KG1 (cell line): ENCODE results near the gene FLT3LG.

ENCODE experiments used
- DNase-seq: peaks from one replicate; lab custom pipeline; 2025; lab: John Stamatoyannopoulos, UW

The FLT3LG gene, protein sequence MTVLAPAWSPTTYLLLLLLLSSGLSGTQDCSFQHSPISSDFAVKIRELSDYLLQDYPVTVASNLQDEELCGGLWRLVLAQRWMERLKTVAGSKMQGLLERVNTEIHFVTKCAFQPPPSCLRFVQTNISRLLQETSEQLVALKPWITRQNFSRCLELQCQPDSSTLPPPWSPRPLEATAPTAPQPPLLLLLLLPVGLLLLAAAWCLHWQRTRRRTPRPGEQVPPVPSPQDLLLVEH

DNA sequence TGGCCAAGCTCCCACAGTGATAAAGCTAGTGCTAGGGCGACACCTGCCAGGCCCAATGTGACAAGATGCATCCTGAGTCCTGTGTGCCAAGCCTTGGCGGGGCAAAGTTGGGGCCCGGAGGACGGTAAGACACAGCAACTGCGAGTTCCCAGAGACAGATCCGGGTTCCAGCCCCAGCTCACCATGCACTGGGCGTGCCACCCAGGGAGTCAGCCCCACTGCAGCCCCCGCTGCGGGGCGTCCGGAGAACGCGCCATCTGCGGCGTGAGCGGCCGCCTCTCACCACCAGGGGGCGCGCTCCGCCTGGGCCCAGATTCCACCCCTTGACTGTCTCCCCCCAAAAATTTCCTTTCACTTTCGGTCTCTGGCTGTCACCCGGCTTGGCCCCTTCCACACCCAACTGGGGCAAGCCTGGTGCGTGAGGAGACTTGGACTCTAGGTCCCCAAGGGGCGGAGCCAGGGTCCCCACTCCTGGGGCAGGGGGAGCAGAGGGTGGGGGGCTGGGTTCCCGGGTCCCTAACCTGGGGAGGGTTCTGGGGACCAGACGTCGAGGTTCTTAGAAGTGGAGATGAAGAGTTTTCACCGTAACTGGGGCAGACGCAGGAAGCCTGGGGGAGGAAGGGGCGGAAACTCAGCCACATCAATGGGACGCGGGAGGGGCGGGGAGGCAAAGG, at the start of gene FLT3LG:
Gene FLT3LG (plus strand): TSS at position 348 of the 674 bp plus-strand sequence. CDS start 425 bp downstream, outside the sequence.
- DNase-seq, result peak; percentile 89

DNA sequence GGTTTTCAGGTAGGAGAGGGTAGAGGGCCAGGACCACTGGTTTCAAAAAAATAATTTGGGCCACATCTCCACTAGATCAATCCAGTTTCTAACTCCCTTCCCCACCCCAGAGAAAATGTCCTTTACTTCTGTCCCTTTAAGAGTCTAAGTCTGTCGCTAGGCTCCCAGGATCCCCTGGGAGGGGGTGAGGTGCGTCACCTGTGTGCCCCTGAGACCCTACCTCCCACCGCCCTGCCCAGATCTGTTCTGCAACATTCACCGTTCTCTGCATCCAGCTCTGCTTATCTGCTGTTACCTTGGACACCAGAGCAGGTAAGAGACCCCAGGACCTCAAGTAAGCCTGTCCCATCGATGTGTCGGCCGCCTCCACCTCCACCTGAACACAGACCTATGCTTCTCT, 48.8 kb upstream of the FLT3LG start, which contains the start of gene GFY:
Gene GFY (plus strand): TSS at position 211 of the 400 bp plus-strand sequence. CDS start 1,043 bp downstream, outside the sequence.
- no peak for DNase-seq

DNA sequence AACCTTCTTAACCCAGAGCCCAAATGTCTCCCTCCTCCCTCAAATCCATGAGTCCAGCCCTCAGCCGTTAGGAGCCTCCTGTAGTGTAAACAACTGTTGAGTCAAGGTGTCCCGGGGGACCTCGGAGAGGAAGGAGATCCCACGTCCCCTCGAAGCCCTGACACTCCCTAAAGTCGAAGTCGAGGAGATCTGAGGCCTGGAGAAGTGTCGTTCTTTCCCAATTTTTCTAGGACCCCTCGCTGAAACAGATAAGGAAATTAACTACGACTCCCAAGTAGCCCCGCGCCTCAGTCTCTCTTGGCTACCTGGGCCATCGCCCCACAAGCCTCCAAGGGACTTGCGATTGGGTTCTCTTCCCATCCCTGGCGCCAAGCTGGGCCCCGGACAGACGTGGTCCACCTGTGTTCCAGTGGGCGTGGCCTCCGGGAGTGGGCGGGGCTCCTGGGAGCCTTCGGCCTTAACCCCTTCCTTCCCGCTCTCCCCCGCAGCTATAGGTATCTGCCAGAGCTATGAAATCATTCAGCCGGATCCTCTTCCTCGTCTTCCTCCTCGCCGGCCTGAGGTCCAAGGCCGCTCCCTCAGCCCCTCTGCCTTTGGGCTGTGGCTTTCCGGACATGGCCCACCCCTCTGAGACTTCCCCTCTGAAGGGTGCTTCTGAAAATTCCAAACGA, 48.0 kb upstream of the FLT3LG start:
- DNase-seq, result no peak

DNA sequence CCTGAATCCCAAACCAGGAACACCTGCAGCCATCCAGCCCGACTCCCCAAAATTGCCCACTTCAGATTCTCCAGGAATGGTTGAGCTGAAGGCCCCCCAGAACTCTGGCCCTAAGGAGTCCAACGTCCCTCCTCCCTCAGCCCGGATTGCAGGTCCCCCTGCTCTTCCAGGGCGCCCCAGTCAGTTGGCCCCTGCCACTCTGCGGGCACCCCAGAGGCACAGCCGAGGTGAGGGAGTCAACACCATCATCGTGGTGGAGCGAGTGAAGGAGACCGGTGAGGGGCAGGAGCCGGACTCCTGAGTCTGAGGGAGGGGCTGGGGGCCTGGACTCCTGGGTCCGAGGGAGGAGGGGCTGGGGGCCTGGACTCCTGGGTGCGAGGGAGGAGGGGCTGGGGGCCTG, 46.7 kb upstream of the FLT3LG start:
- no peak for DNase-seq

DNA sequence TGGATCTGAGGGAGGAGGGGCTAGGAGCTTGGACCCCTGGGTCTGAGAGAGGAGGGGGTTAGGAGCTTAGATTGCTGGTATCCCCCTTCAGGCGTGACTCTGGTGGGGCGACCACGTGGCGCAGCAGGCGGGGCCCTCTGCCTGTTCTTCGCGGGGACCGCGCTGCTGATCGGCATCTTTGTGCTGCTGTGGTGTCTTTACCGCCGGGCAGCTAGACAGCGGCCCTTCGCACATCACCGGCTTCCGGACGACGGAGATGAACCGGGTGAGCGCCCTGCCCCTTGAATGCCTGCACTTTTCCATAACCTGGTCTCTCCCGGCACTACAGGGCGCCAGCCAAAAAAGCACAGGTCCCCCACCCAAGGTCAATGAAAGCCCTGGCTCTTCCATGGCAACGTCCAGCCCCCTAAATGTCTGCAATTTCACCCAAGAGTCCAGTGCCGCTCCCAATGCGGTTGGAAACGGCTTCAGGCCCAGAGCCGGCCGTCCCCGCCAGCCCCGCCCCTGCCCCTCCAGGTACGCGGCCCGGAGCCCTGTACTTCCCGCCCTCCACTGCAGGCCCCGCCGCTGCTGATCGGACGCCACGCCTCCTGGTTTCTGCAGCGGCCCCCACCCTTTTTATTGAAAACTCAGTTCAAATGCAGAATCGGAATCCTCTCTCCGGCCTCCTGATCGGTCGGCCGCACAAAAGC, 46.0 kb upstream of the FLT3LG start:
- no peak for DNase-seq

DNA sequence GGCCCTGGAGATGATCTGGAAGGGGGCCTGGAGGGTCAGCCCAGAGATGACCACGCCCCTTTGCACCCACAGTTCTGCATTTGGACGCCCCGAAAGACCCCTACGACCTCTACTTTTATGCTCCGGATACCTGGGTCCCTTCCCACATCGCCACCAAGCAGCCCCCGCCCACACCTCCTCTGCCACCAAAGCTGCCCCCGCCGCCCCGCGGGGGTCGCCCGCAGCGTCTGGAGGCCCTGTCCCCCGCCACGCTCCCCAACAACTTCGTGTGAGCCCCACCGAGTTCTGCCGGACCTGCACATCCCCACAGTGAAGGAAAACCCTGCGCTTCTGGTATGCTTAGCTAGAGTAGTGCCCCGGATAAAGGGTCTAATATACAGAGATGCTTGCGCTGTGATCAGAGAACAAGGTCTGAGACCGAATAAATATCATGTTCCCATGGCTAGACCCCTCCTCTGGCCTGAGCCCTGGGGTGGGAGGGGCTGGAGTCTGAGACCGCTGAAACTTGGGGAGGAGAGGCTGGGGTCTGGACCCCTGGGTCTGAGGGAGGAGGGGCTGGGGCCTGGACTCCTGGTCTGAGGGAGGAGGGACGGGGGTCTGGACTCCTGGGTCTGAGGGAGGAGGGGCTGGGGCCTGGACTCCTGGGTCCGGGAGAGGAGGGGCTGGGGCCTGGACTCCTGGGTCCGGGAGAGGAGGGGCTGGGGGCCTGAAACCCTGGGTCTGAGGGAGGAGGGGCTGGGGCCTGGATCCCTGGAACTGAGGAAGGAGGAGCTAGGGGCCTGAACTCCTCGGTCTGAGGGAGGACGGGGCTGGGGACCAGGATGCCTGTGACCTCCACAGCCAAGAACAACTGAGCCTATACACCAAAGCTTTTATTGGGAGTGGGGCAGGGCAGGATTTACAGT, 45.2 kb upstream of the FLT3LG start:
- no peak for DNase-seq

DNA sequence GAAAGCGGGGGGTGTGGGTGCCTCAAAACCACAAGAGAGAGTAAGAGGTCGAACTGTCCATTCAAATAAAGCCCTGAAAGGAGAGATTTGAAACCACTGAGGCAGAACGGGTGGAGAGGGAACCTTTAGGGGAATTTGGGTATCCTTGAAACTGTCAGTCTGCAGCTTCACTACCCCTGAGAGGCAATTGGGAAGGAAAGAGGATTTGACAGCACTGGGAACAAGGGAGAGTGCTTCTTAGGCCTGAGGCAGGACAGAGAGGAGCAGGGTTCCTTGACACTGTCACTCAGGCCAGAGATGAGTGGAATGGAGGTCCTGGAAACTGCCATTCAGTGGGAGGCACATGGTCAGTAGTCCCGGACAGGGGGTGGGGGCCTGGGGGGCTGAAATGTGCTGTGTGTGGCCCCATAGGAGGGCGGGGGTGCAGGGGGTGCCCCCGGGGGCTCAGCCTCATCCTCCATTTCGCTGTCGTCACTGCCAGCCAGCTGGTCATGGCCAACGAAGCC, 43.8 kb upstream of the FLT3LG start:
- no peak for DNase-seq

DNA sequence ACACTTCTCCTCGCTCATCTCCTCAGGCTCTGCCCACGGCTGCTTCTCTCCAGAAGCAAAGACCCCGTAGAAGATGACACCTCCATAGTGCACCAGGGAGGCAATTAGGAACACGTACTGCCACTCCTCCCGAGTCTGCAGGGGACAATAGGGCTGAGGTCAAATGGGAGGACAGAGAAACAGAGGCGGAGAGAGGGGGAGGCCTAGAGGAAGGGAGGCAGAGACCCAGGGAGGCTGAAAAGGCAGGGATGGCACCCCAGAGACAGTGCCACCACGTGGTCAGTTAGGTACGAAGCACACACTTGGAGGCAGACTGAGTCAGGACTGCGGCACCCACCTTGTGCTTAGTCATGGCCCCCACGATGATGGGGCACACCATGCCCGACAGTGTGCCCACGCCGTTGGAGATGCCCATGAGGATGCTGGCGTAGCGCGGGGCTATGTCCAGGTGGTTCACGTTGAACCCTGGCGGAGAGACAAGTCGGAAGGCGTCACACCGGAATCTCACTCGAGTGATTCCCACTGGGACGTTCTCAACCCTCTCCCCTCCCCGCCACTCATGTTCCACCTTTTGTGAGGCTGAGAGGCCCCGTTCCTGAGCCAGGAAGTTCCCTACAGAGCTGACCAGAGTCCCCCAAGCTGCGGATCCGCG, 43.2 kb upstream of the FLT3LG start:
- DNase-seq, result no peak

DNA sequence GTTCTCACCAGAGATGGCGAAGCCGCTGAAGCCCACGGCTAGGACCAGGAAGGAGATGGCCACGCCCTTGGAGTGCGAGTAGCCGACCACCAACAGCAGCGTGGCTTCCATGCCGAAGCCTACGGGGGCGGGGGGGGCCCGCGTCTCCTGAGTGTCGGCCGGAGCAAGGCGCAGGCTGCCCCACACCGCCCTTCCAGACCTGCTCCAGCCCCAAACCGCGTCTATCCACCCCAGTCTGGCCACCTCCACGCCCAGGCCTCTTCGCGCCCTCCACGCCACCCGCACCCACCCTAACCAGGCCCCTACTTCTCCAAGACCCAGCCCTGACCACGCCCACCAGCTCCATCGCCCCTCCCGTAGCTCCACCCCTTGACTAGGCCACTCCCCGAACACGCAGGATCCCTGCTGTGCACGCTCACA, 42.7 kb upstream of the FLT3LG start:
- no peak for DNase-seq

DNA sequence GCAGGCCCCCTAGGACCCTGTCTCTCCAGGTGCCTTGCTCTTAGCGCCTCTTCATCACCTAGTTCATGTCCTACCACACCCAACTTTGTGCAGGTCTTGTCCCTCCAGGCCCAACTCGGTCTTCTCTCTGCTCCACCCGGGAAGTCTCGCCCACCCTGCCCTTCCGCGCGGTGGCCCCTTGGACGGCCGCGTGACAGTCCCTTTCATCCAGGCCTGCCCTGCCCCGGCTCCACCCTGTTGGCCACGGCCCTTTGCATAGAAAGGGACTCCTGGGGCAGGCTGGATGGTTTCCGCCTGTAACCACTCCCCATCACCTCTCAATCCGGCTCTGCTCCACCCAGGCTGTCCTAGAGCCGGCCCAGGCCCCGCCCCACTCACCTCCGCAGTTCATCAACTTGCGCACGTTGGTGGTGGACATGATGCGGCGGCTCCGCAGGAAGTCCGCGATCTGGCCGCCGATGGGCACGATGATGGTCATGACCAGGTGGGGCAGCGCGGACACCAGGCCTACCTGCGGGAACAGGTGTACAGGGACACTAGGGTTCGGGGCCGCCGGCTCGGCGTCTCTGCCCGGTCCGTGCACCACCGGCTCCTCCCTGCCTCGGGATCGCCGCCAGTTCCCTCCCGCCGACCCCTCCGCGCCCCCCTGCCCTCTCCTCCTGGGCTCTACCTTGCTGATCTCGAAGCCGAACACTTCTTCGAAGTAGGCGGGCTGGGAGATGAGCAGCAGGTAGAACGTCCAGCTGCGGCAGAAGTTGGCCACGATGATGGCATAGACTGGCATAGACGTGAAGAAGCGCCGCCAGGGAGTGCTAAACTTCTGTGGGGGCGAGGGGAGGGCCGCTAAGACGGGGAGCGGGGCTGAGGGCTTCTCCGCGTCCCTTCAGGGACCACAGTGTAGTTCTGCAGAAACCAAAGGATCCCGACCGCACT, 41.6 kb upstream of the FLT3LG start:
- no peak for DNase-seq

DNA sequence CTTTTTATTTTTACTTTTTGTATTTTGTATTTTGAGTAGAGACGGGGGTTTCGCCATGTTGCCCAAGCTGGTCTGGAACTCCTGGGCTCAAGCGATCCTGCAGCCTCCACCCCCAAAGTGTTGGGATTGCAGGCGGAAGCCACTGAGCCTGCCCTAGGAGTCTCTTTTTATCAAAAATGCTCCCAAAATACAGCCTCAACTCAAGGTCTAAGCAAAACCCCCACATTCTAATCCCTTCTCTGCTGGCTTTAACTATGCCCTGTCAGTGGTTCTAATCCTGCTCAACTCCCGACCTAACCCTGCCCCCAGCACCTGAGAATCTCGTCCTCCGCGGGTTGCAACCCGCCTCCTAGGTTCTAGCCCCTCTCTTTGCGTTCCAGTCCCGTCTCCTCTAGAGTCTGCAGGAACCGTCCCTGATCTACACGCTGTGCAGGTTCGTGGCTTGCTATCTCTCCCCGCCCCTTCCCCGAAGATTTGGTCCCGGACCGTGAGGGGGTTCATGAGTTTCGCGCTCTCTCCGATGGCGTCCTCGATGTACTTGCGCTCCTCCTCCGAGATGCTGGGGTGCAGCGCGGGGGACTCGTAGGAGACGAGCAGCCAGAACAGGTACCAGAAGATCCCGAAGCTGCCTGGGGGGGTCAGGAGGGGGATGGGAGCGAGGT, 40.6 kb upstream of the FLT3LG start:
- no peak for DNase-seq

DNA sequence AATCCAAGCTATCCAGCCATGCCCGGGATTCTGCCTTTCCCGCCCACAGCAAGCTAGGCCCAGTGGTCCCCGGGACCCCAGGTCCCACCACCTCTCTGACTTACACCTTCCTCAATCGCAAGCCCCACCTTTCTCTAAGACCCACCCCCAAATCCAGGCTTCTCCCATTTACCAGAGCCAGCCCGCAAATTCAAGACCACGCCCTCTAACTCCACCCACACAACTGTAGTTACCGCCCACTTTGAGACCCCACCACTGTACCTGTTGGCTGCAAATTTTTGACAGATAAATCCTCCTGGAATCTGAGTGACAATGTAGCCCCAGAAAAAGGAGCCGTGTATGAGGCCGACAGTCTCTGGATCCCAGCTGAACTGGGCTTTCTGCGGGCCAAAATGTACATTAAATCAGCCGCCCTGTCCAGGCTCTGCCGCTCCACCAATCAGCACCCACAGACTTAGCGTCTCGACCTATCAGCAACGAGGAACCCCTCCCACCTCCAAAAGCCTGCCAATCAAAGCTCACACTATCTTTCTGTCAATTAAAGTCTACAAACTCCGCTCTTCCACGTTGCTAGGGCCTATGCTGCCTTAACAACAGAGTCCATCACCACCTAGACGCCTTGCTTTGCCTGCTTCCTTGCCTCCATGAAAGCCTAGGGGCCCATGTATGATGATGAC, 39.0 kb upstream of the FLT3LG start:
- no peak for DNase-seq

DNA sequence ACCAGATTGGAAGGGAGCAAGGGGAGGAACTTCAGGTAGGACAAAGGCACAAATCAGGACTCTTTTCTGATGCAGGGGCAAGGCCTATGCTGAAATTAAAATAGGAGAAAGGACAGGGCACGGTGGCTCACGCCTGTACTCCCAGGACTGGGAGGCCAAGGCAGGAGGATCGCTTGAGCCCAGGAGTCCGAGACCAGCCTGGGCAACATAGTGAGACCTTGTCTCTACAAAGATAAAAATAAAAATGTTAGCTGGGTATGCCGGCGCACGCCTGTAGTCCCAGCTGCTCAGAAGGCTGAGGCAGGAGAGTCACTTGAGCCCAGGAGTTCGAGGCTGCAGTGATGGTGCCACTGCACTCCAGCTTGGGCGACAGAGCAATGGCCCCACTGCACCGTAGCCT, 38.3 kb upstream of the FLT3LG start:
- DNase-seq, result no peak

DNA sequence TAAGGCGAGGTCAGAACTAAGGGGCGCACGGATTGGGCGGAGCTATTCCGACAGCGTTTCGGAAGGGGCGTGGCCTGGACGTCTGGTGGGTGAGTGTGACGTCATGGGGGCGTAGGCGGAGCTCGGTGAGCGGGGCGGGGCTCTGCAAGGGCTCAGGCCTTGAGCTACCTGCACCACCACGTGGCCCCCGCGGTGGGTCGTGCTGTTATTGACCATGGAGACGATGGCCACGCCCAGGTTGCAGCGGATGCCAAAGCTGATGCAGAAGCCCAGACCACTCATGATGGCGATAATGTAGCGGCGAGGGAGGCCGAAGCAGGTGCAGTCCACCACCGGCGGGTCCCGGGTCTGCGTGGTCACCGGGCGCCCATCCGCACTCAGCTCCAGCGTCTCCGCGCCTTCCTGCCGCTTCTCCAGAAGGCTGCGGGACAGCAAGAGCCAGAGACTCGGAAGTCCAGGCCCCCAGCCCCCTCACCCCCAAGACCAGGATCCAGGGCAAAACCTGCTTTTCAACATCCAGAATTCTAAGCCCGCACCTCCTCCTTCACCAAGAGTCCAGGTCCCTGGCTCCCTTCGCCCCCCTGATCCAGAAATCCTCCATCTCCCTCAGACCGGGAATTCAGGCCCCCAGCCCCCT, 37.5 kb upstream of the FLT3LG start:
- DNase-seq, result no peak

DNA sequence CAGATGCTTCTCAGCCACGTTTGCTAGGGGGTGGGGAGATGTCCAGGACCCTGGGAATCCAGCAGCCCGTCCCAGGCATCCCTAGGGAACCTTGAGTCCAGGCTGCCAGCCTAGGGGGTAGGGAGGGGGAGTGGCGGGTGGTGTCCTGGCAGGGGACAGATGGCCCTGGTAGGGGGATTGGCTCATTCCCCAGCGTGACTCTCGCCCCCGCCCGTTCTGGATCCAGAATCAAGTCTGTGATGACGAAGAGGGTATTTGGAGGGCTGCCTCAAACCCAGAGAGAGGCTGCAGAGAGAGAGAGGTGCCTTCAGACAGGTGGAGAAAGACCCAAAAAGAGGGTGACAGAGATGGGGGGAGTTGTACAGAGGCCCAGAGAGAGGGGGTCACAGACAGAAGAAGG, 36.8 kb upstream of the FLT3LG start:
- DNase-seq, result no peak

DNA sequence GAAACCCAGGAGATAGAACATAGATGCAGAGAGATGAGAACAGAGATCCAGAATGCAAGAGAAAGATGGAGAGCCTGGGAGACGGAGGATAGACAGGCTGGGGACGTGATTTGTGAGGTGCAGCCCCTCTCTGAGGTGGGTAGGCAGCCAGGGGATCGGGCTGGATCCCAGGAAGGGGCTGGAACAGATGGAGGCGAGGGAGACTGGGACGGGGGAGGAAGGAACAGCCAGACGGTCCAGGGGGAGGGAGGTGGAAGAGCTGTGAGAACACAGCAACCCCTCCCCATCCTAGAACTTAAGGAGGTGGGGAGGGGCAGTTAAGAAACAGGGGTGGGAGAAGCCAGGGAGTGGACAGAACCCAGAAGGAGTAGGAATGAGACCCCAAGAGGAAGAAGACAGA, 35.8 kb upstream of the FLT3LG start:
- no peak for DNase-seq

DNA sequence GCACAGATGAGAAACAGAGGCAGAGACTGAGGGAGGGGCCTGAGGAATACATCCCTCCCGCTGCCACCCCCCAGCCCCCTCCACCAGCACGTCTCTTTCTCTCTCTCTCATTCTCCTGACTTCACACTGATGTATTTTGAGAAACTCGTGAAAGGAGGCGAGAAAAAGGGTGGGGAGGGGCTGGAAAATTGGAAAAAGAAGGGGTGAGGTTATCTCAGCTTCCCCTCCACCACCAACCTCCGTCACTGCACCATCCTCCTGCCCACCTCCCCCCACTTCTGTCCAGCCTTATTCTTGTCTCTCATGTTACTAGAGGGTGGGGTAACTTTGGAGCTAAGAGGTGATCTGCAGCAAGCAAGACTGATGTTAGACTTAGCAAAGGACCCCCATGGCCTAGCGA, 34.2 kb upstream of the FLT3LG start:
- no peak for DNase-seq
